Jurkat, Clone E6-1 (cell line): ENCODE data around the gene PGM2L1.
"Not testable (repeated sequence)": the region's sequence is repeated elsewhere in the genome, so short reads cannot be mapped to it uniquely, and the experiment has no call there.

ENCODE experiments used
- DNase-seq: peaks from one replicate; pipeline ENCODE4 v3.0.0-alpha.2; 2011; ENCODE audit warnings: low read depth, low spot score
- H3K4me3 ChIP-seq: 2 replicates; pipeline ENCODE4 v1.5.1; 2011; ENCODE audit warnings: mild to moderate bottlenecking, low read length, control low read depth, moderate library complexity

Gene PGM2L1

GRCh38 chr11:74409633-74410032 is 11.4 kb upstream of the PGM2L1 start:
- H3K4me3 ChIP-seq = no peak overlapping the region
- no peak for DNase-seq

GRCh38 chr11:74403607-74404321 is 5.5 kb upstream of the PGM2L1 start:
- DNase-seq = no peak
- H3K4me3 ChIP-seq = no peak overlapping the region

GRCh38 chr11:74400606-74401005 is 2.4 kb upstream of the PGM2L1 start:
- DNase-seq = no peak
- H3K4me3 ChIP-seq = no peak overlapping the region

- peak; percentile 87 for DNase-seq
- peak overlapping the region; percentile 88 for H3K4me3 ChIP-seq
Observed at GRCh38 chr11:74397501-74398243, 561 bp downstream of the PGM2L1 start.

- H3K4me3 ChIP-seq = no peak overlapping the region
- DNase-seq = no peak
Observed at GRCh38 chr11:74392256-74392655, 6.0 kb downstream of the PGM2L1 start.

GRCh38 chr11:74391193-74391592 is 7.0 kb downstream of the PGM2L1 start:
- DNase-seq = no peak
- no peak overlapping the region for H3K4me3 ChIP-seq

- no peak for DNase-seq
- no peak overlapping the region for H3K4me3 ChIP-seq
Observed at GRCh38 chr11:74390697-74391096, 7.5 kb downstream of the PGM2L1 start.

- DNase-seq = peak; percentile 66
- H3K4me3 ChIP-seq = no peak overlapping the region
Observed at GRCh38 chr11:74388678-74389327, 9.4 kb downstream of the PGM2L1 start.

GRCh38 chr11:74384641-74385040 is 13.6 kb downstream of the PGM2L1 start:
- no peak for DNase-seq
- H3K4me3 ChIP-seq = no peak overlapping the region

- H3K4me3 ChIP-seq = no peak overlapping the region
- no peak for DNase-seq
Observed at GRCh38 chr11:74380746-74381439, 17.3 kb downstream of the PGM2L1 start.

- no peak overlapping the region for H3K4me3 ChIP-seq
- DNase-seq = no peak
Observed at GRCh38 chr11:74377689-74378088, 20.5 kb downstream of the PGM2L1 start.

- no peak for DNase-seq
Observed at GRCh38 chr11:74373382-74373781, 24.9 kb downstream of the PGM2L1 start.

GRCh38 chr11:74371269-74372052 is 26.8 kb downstream of the PGM2L1 start:
- no peak for DNase-seq

More at GRCh38 chr11:74373382-74373781, 24.9 kb downstream of the PGM2L1 start:
- H3K4me3 ChIP-seq = no peak overlapping the region

GRCh38 chr11:74370123-74370522 is 28.1 kb downstream of the PGM2L1 start:
- no peak for DNase-seq

More at GRCh38 chr11:74371269-74372052, 26.8 kb downstream of the PGM2L1 start:
- no peak overlapping the region for H3K4me3 ChIP-seq

GRCh38 chr11:74367881-74368280 is 30.4 kb downstream of the PGM2L1 start:
- DNase-seq = no peak
- no peak overlapping the region for H3K4me3 ChIP-seq

More at GRCh38 chr11:74370123-74370522, 28.1 kb downstream of the PGM2L1 start:
- no peak overlapping the region for H3K4me3 ChIP-seq

- no peak overlapping the region for H3K4me3 ChIP-seq
- DNase-seq = no peak
Observed at GRCh38 chr11:74366576-74366975, 31.7 kb downstream of the PGM2L1 start.

- DNase-seq, H3K4me3 ChIP-seq: not testable (repeated sequence)
Observed at GRCh38 chr11:74365805-74366204, 32.4 kb downstream of the PGM2L1 start.

GRCh38 chr11:74357449-74357848 is 40.8 kb downstream of the PGM2L1 start:
- DNase-seq = no peak
- no peak overlapping the region for H3K4me3 ChIP-seq

- no peak for DNase-seq
Observed at GRCh38 chr11:74355626-74356025, 42.6 kb downstream of the PGM2L1 start.

More at GRCh38 chr11:74355626-74356025, 42.6 kb downstream of the PGM2L1 start:
- no peak overlapping the region for H3K4me3 ChIP-seq
